ENCODE data around the gene BOC.
A peak's percentile ranks its signal among the peaks of the same experiment; 100 is the strongest.

The BOC gene

GRCh38 chr3:113226491-113226890 lies 15.1 kb downstream of the BOC start:
- DNase-seq = no peak

GRCh38 chr3:113227146-113227545 lies 15.8 kb downstream of the BOC start:
- no peak for DNase-seq

GRCh38 chr3:113228498-113229286 lies 17.3 kb downstream of the BOC start:
- no peak for DNase-seq

GRCh38 chr3:113231391-113231790 lies 20.0 kb downstream of the BOC start:
- no peak for DNase-seq

GRCh38 chr3:113231827-113232253 lies 20.5 kb downstream of the BOC start:
- no peak for DNase-seq

GRCh38 chr3:113232342-113232741 lies 21.0 kb downstream of the BOC start:
- no peak for DNase-seq

GRCh38 chr3:113233497-113233896 lies 22.1 kb downstream of the BOC start:
- DNase-seq = no peak

- no peak for DNase-seq
Measured at GRCh38 chr3:113234028-113234427, 22.7 kb downstream of the BOC start.

GRCh38 chr3:113234688-113235260 lies 23.4 kb downstream of the BOC start:
- DNase-seq = no peak

- no peak for DNase-seq
Measured at GRCh38 chr3:113238503-113238902, 27.1 kb downstream of the BOC start.

GRCh38 chr3:113240841-113241240 lies 29.5 kb downstream of the BOC start:
- no peak for DNase-seq

GRCh38 chr3:113241292-113242095 lies 30.1 kb downstream of the BOC start:
- DNase-seq = no peak

- peak; percentile 78 to 96 (median 84) for DNase-seq
Measured at GRCh38 chr3:113242096-113242581, 30.8 kb downstream of the BOC start.

GRCh38 chr3:113243071-113243470 lies 31.7 kb downstream of the BOC start:
- no peak for DNase-seq

- peak in 1 of 3 donors; percentile 15 for DNase-seq
Measured at GRCh38 chr3:113243846-113244245, 32.5 kb downstream of the BOC start.

- DNase-seq = peak; percentile 62 to 82 (median 75)
Measured at GRCh38 chr3:113245761-113246161, 34.4 kb downstream of the BOC start.

GRCh38 chr3:113247068-113247467 lies 35.7 kb downstream of the BOC start:
- DNase-seq = peak; percentile 67 to 91 (median 73)

- peak in 1 of 3 donors; percentile 45 for DNase-seq
Measured at GRCh38 chr3:113247675-113248458, 36.5 kb downstream of the BOC start.

- peak in 2 of 3 donors; percentile 41 to 51 for DNase-seq
Measured at GRCh38 chr3:113249111-113249510, 37.8 kb downstream of the BOC start.

- no peak for DNase-seq
Measured at GRCh38 chr3:113249601-113250000, 38.2 kb downstream of the BOC start.

GRCh38 chr3:113250566-113250965 lies 39.2 kb downstream of the BOC start:
- no peak for DNase-seq

GRCh38 chr3:113251817-113252216 lies 40.5 kb downstream of the BOC start:
- no peak for DNase-seq

GRCh38 chr3:113252553-113252952 lies 41.2 kb downstream of the BOC start:
- no peak for DNase-seq
